HEK293 (cell line): Measurements from ENCODE around the gene FLOT2.

Experiments used
- HOXD13 ChIP-seq: sonication (generic); formaldehyde crosslinking; IDR thresholded peaks from 2 replicates; pipeline ENCODE4 v1.8.0; 2022; ENCODE audit warnings: missing genetic modification reagents, borderline replicate concordance
- IKZF3 ChIP-seq: fragments of 450-650 bp; IDR thresholded peaks from 2 replicates; pipeline ENCODE4 v1.5.0; 2018; ENCODE audit warnings: missing biosample characterization, mild to moderate bottlenecking, missing genetic modification characterization, moderate library complexity
- KLF10 ChIP-seq: fragments of 450-650 bp; IDR thresholded peaks from 2 replicates; pipeline ENCODE4 v1.5.1; 2018; ENCODE audit warnings: missing biosample characterization, mild to moderate bottlenecking, missing genetic modification characterization
- KLF17 ChIP-seq: fragments of 450-650 bp; formaldehyde crosslinking; IDR thresholded peaks from 2 replicates; pipeline ENCODE4 v1.5.1; 2016; ENCODE audit warnings: missing biosample characterization, missing genetic modification characterization
- PRDM6 ChIP-seq: fragments of 450-650 bp; formaldehyde crosslinking; IDR thresholded peaks from 2 replicates; pipeline ENCODE4 v1.5.1; 2017; ENCODE audit warnings: missing biosample characterization, missing genetic modification characterization
- SCRT1 ChIP-seq: fragments of 450-650 bp; formaldehyde crosslinking; IDR thresholded peaks from 2 replicates; pipeline ENCODE4 v1.5.1; 2016; ENCODE audit warnings: missing biosample characterization, missing genetic modification characterization, borderline replicate concordance
- TSHZ1 ChIP-seq: fragments of 450-650 bp; formaldehyde crosslinking; IDR thresholded peaks from 2 replicates; pipeline ENCODE4 v1.5.1; 2016; ENCODE audit warnings: missing biosample characterization, missing genetic modification characterization, borderline replicate concordance
- ZBTB17 ChIP-seq: fragments of 450-650 bp; formaldehyde crosslinking; IDR thresholded peaks from 2 replicates; pipeline ENCODE4 v1.5.1; 2016; ENCODE audit warnings: missing biosample characterization, missing genetic modification characterization
- ZNF114 ChIP-seq: fragments of 450-650 bp; formaldehyde crosslinking; IDR thresholded peaks from 2 replicates; pipeline ENCODE4 v1.5.0; 2017; ENCODE audit warnings: missing biosample characterization, missing genetic modification characterization
- ZNF138 ChIP-seq: fragments of 450-650 bp; formaldehyde crosslinking; IDR thresholded peaks from 2 replicates; pipeline ENCODE4 v1.5.1; 2016; ENCODE audit warnings: missing biosample characterization, missing genetic modification characterization, borderline replicate concordance
- ZNF18 ChIP-seq: fragments of 450-650 bp; formaldehyde crosslinking; IDR thresholded peaks from 2 replicates; pipeline ENCODE4 v1.5.1; 2016; ENCODE audit warnings: missing biosample characterization, missing genetic modification characterization
- ZNF211 ChIP-seq: fragments of 450-650 bp; formaldehyde crosslinking; IDR thresholded peaks from 2 replicates; pipeline ENCODE4 v1.5.1; 2016; ENCODE audit warnings: low read depth, missing biosample characterization, missing genetic modification characterization
- ZNF23 ChIP-seq: fragments of 450-650 bp; formaldehyde crosslinking; IDR thresholded peaks from 2 replicates; pipeline ENCODE4 v1.5.1; 2016; ENCODE audit warnings: missing biosample characterization, missing genetic modification characterization, borderline replicate concordance
- ZNF266 ChIP-seq: fragments of 450-650 bp; formaldehyde crosslinking; IDR thresholded peaks from 2 replicates; pipeline ENCODE4 v1.5.1; 2016; ENCODE audit warnings: missing biosample characterization, missing genetic modification characterization, low read depth
- ZNF292 ChIP-seq: fragments of 450-650 bp; formaldehyde crosslinking; IDR thresholded peaks from 2 replicates; pipeline ENCODE4 v1.5.1; 2016; ENCODE audit warnings: low read depth, missing biosample characterization, missing genetic modification characterization, borderline replicate concordance
- ZNF311 ChIP-seq: fragments of 450-650 bp; formaldehyde crosslinking; IDR thresholded peaks from 2 replicates; pipeline ENCODE4 v1.5.1; 2017; ENCODE audit warnings: missing biosample characterization, missing genetic modification characterization, borderline replicate concordance
- ZNF324 ChIP-seq: fragments of 450-650 bp; formaldehyde crosslinking; IDR thresholded peaks from 2 replicates; pipeline ENCODE4 v1.5.1; 2016; ENCODE audit warnings: missing biosample characterization, missing genetic modification characterization
- ZNF366 ChIP-seq: fragments of 450-650 bp; formaldehyde crosslinking; conservative IDR thresholded peaks from 2 replicates; pipeline ENCODE4 v1.5.1; 2016; ENCODE audit warnings: missing biosample characterization, missing genetic modification characterization
- ZNF391 ChIP-seq: fragments of 450-650 bp; formaldehyde crosslinking; IDR thresholded peaks from 2 replicates; pipeline ENCODE4 v1.5.1; 2016; ENCODE audit warnings: low read depth, missing biosample characterization, missing genetic modification characterization, borderline replicate concordance
- ZNF398 ChIP-seq: fragments of 450-650 bp; formaldehyde crosslinking; IDR thresholded peaks from 2 replicates; pipeline ENCODE4 v1.5.1; 2017; ENCODE audit warnings: missing biosample characterization, missing genetic modification characterization
- ZNF416 ChIP-seq: fragments of 450-650 bp; formaldehyde crosslinking; IDR thresholded peaks from 2 replicates; pipeline ENCODE4 v1.5.1; 2016; ENCODE audit warnings: missing biosample characterization, missing genetic modification characterization
- ZNF473 ChIP-seq: fragments of 450-650 bp; formaldehyde crosslinking; IDR thresholded peaks from 2 replicates; pipeline ENCODE4 v1.5.1; 2017; ENCODE audit warnings: missing biosample characterization, missing genetic modification characterization
- ZNF530 ChIP-seq: fragments of 450-650 bp; formaldehyde crosslinking; IDR thresholded peaks from 2 replicates; pipeline ENCODE4 v1.5.1; 2016; ENCODE audit warnings: low read depth, missing biosample characterization, missing genetic modification characterization
- ZNF626 ChIP-seq: fragments of 450-650 bp; sonication (Bioruptor Pico); formaldehyde crosslinking; IDR thresholded peaks from 2 replicates; pipeline ENCODE4 v1.5.1; 2018; ENCODE audit warnings: missing biosample characterization, missing genetic modification characterization, inconsistent platforms
- ZNF660 ChIP-seq: fragments of 450-650 bp; IDR thresholded peaks from 2 replicates; pipeline ENCODE4 v1.5.1; 2018; ENCODE audit warnings: missing biosample characterization, mild to moderate bottlenecking, missing genetic modification characterization
- ZNF670 ChIP-seq: fragments of 450-650 bp; formaldehyde crosslinking; IDR thresholded peaks from 2 replicates; pipeline ENCODE4 v1.5.1; 2016; ENCODE audit warnings: missing biosample characterization, missing genetic modification characterization, low read depth
- ZSCAN4 ChIP-seq: fragments of 450-650 bp; formaldehyde crosslinking; IDR thresholded peaks from 2 replicates; pipeline ENCODE4 v1.5.1; 2017; ENCODE audit warnings: missing biosample characterization, missing genetic modification characterization

Gene FLOT2

GRCh38 chr17:28946239-28946638, 48.7 kb upstream of the FLOT2 start (continued):
- no peak for TF ChIP-seq ZNF398 (tag by site-specific recombination)
- no peak for TF ChIP-seq ZNF660 (tag by site-specific recombination)
- TF ChIP-seq KLF10 (tag by site-specific recombination) = no peak
- peak; percentile 47; the same call in 1 of the 2 replicates for TF ChIP-seq ZNF366 (tag by site-specific recombination)
- no peak for TF ChIP-seq ZNF292 (tag by site-specific recombination)
- no peak for TF ChIP-seq ZNF324
- TF ChIP-seq ZNF23 (tag by site-specific recombination) = no peak
- no peak for TF ChIP-seq ZNF530 (tag by site-specific recombination)
- TF ChIP-seq ZSCAN4 = no peak
- TF ChIP-seq PRDM6 (tag by site-specific recombination) = peak; percentile 76
- TF ChIP-seq ZNF670 (tag by site-specific recombination) = no peak
- no peak for TF ChIP-seq ZNF18 (tag by site-specific recombination)
- no peak for TF ChIP-seq ZNF266 (tag by site-specific recombination)
- no peak for TF ChIP-seq ZNF211
- TF ChIP-seq ZNF416 = no peak
- TF ChIP-seq TSHZ1 (tag by site-specific recombination) = no peak
- no peak for TF ChIP-seq SCRT1 (tag by site-specific recombination)
- TF ChIP-seq ZNF311 (tag by site-specific recombination) = no peak
- no peak for TF ChIP-seq IKZF3 (tag by site-specific recombination)
- no peak for TF ChIP-seq KLF17 (tag by site-specific recombination)
- TF ChIP-seq ZNF626 (tag by site-specific recombination) = no peak
- no peak for TF ChIP-seq ZNF138
- no peak for TF ChIP-seq ZNF473 (tag by site-specific recombination)
- no peak for TF ChIP-seq HOXD13 (CRISPR knock-in tag)
- TF ChIP-seq ZNF391 (tag by site-specific recombination) = no peak
- TF ChIP-seq ZBTB17 = no peak
- TF ChIP-seq ZNF114 (tag by site-specific recombination) = no peak
